Stimulated activated naive CD8-positive, alpha-beta T cell treated with anti-CD3 and anti-CD28 coated beads, Interleukin-15, Interleukin-2, amounts not matched to agents 100 ng/mL and 50 ng/mL, for 24 hours (primary cell): Measurements from ENCODE around the gene TNIP3.
A peak's percentile ranks its signal among the peaks of the same experiment; 100 is the strongest.
"Not testable (repeated sequence)": the region's sequence is repeated elsewhere in the genome, so short reads cannot be mapped to it uniquely, and the experiment has no call there.

ENCODE experiments used
- H3K27ac Mint-ChIP-seq: one replicate; pipeline ENCODE4 v1.8.0; 2021; ENCODE audit warnings: mild to moderate bottlenecking, mixed read lengths
- H3K27me3 Mint-ChIP-seq: one replicate; pipeline ENCODE4 v1.8.0; 2021; ENCODE audit warnings: mixed read lengths
- H3K36me3 Mint-ChIP-seq: one replicate; pipeline ENCODE4 v1.8.0; 2021; ENCODE audit warnings: low read depth, mixed read lengths
- H3K4me1 Mint-ChIP-seq: one replicate; pipeline ENCODE4 v1.8.0; 2021; ENCODE audit warnings: low read depth, mixed read lengths
- H3K4me3 Mint-ChIP-seq: one replicate; pipeline ENCODE4 v1.8.0; 2021; ENCODE audit warnings: mild to moderate bottlenecking, mixed read lengths
- H3K9me3 Mint-ChIP-seq: one replicate; pipeline ENCODE4 v1.8.0; 2021; ENCODE audit warnings: mixed read lengths

The TNIP3 gene

DNA sequence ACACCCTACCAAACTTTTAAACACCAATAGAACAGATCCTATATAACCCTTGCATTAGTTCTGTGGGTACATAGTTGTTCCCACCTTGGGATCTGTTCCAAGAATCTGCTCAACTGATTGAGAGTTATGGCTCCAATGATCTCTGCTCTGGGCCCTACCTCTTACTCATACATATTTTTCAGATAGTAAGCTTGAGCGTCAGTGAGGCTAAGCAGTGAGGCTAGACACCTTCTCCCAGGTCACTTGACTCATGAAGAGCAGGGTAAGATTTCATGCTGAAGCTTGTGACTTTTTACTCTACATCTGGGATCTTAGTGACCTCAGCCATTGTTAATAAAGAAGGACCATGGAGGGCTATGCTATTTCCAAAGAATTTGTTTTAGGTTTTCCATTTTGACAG, 23.1 kb upstream of the TNIP3 start:
- no peaks in the 10 kb centered on the region for H3K27me3 Mint-ChIP-seq
- H3K27ac Mint-ChIP-seq = no peak overlapping the region
- no peaks in the 10 kb centered on the region for H3K9me3 Mint-ChIP-seq
- peaks cover 58% of the 10 kb centered on the region for H3K4me1 Mint-ChIP-seq
- H3K36me3 Mint-ChIP-seq = peaks cover 4% of the 10 kb centered on the region
- H3K4me3 Mint-ChIP-seq = no peak overlapping the region

DNA sequence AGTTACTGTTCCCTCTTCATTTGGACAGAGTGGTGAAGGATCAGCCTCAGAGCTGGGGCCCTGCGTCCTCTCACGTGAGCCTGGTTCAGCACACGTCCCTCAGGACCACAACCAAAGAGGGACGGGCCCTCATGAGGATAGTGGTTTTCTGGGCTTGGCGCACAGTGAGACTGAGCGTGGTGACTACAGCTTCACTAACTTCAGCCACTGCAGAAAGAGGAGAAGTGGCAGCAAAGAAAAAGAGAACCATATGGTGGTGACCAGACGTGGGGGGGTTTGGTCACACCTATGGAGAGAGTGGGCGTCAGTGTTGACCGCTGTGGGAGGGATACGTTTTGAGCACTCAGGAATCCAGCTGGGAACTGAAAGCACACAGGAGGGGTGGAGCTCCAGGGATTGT, 21.8 kb upstream of the TNIP3 start:
- Mint-ChIP-seq H3K27me3 (no peaks in the 10 kb centered on the region), H3K4me1 (peaks cover 60% of the 10 kb centered on the region), H3K9me3 (no peaks in the 10 kb centered on the region), H3K36me3 (peaks cover 4% of the 10 kb centered on the region), H3K27ac (no peak overlapping the region), H3K4me3 (no peak overlapping the region)

DNA sequence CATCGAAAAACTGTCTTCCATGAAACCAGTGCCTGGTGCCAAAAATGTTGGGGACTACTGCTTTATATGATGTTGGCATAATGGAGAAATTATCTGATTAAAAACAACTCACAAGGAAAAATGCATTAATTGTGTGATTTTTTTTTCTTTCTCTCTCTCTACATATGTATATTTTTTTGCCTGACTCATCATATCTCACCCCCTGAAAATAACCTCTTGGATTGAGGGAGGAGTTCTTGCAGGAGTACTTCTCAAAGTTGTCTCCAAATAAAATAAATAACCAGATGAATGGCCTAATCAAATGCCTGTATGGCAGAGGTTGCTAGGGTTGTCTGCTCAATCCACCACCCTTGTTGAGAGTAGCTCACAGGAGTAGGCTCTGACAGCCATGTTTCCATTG, 19.9 kb upstream of the TNIP3 start:
- Mint-ChIP-seq H3K4me1 (peaks cover 59% of the 10 kb centered on the region), H3K9me3 (peaks cover 7% of the 10 kb centered on the region), H3K4me3 (no peak overlapping the region), H3K27ac (no peak overlapping the region), H3K27me3 (no peaks in the 10 kb centered on the region), H3K36me3 (peaks cover 9% of the 10 kb centered on the region)

DNA sequence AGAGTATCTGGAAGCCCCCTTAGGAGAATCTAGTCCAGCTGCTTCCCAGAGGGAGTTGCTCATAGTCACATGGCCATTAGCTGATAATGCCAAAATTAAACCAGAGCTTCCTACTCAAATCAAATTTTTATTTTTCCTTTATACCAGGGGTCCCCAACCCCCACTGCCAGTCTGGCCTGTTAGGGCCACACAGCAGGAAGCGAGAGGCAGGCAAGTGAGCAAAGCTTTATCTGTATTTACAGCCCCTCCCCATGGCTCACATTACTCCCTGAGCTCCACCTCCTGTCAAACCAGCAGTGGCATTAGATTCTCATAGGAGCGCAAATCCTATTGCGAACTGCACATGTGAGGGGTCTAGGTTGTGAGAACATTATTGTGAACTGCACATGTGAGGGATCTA, 19.2 kb upstream of the TNIP3 start:
- H3K4me3 Mint-ChIP-seq = no peak overlapping the region
- H3K36me3 Mint-ChIP-seq = peaks cover 13% of the 10 kb centered on the region
- no peak overlapping the region for H3K27ac Mint-ChIP-seq
- H3K27me3 Mint-ChIP-seq = no peaks in the 10 kb centered on the region
- peaks cover 59% of the 10 kb centered on the region for H3K4me1 Mint-ChIP-seq
- peaks cover 7% of the 10 kb centered on the region for H3K9me3 Mint-ChIP-seq

DNA sequence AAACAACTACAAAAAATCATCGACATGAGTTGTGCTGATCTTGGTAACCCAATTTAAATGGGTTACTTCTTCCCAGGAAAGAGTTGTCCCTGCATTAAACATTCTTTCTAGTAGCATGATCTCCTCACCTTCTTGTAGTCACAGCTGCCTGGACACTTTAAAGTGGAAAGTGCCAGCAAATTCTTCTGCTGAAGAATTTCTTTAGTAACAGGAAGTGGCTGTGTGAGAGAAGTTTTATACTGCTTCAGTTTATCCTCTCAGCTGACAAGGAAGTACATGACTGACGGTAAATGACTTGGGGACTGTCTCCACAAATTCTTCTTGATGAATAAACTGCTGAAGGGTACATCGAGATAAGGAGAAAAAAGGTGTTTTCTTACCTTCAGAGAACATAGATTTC, 18.2 kb upstream of the TNIP3 start:
- Mint-ChIP-seq H3K4me3 (peak overlapping the region; percentile 71), H3K9me3 (peaks cover 7% of the 10 kb centered on the region), H3K36me3 (peaks cover 13% of the 10 kb centered on the region), H3K27ac (peak overlapping the region; percentile 90), H3K4me1 (peaks cover 66% of the 10 kb centered on the region), H3K27me3 (no peaks in the 10 kb centered on the region)

DNA sequence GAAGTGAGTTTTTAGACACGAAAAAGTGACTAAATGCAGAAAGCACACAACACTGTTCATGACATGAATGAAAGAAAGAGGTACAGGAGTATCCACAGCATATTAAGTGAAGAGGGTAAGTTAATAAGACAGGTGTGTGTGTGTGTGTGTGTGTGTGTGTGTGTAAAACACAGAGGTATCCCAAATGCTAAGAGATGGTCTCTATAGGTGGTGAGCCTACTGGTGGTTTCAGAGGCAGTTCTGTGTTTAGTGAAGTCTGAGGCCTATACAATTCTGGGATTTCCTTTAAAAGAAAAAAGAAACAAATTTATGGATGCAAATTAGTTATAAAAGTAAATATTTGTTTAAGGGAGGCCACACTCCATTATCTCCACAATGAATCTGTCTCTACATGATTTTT, 17.4 kb upstream of the TNIP3 start:
- H3K4me1 Mint-ChIP-seq = peaks cover 74% of the 10 kb centered on the region
- H3K4me3 Mint-ChIP-seq = peak overlapping the region; percentile 71
- H3K36me3 Mint-ChIP-seq = peaks cover 13% of the 10 kb centered on the region

DNA sequence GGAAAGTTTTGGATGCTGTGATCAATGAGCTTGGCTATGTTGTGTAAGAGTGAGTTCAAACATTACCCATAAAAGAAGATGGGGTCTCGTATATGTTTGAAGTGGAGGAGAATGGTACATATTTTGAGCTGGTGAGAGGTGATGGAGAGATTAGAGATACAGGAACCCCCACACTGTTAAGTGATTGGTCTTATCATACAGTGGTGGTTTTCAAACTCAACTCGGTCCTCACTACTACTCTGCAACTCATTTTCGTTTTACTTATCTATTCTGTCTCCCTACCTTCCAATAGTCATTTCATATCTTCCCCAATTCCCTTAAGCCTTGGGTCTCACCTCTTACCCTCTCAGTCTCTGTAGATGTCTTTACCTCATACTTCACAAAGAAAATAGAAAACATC, 16.4 kb upstream of the TNIP3 start:
- Mint-ChIP-seq H3K4me3 (peak overlapping the region; percentile 71), H3K4me1 (peaks cover 75% of the 10 kb centered on the region), H3K27me3 (no peaks in the 10 kb centered on the region), H3K27ac (peak overlapping the region; percentile 90), H3K36me3 (peaks cover 13% of the 10 kb centered on the region), H3K9me3 (peaks cover 7% of the 10 kb centered on the region)

More for the DNA sequence above, 17.4 kb upstream of the TNIP3 start:
- Mint-ChIP-seq H3K27me3 (no peaks in the 10 kb centered on the region), H3K27ac (peak overlapping the region; percentile 90), H3K9me3 (peaks cover 7% of the 10 kb centered on the region)

DNA sequence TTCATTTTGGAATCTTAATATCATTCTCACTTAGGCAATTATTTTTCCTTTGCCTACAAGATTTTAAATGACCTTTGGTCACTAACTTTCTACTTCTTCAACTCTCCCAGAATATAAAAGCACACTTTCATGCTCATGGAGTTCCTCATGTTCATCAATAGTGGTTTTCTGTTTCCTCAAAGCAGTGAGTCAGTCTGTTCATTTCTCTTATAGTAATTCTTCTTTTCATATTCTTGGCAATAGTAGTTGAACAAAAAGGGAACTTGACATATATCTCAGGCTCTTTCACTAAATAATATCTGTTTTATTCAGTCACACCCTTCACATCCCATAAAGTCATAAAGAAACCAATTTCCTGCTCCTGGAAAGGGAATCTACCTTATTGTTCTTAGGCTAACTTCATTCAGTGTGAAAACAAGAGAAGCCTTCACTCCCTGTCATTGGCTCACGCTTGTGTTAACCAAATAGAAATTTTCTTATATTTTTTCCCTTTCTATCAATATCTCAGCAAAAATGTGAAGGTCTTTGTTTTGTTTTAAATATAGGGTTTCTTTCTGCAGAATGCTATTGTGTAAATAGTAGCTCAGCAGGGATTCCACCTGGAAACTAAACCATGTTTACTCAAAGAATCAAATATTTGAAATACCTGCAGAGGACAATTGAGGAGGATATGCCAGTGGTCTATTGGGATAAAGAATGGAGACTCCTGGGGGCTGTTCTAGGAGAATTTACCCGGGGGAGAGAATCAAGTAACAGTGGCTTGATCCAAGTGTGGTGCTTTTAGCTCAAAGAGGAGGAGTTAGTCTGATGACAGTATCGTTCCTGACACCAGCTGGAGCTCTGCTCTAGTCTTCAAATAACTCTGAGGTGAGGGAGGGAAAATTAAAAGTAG, 13.4 kb upstream of the TNIP3 start:
- no peaks in the 10 kb centered on the region for H3K27me3 Mint-ChIP-seq
- H3K36me3 Mint-ChIP-seq = peaks cover 9% of the 10 kb centered on the region
- no peak overlapping the region for H3K27ac Mint-ChIP-seq
- H3K9me3 Mint-ChIP-seq = peaks cover 7% of the 10 kb centered on the region
- no peak overlapping the region for H3K4me3 Mint-ChIP-seq
- peaks cover 74% of the 10 kb centered on the region for H3K4me1 Mint-ChIP-seq

DNA sequence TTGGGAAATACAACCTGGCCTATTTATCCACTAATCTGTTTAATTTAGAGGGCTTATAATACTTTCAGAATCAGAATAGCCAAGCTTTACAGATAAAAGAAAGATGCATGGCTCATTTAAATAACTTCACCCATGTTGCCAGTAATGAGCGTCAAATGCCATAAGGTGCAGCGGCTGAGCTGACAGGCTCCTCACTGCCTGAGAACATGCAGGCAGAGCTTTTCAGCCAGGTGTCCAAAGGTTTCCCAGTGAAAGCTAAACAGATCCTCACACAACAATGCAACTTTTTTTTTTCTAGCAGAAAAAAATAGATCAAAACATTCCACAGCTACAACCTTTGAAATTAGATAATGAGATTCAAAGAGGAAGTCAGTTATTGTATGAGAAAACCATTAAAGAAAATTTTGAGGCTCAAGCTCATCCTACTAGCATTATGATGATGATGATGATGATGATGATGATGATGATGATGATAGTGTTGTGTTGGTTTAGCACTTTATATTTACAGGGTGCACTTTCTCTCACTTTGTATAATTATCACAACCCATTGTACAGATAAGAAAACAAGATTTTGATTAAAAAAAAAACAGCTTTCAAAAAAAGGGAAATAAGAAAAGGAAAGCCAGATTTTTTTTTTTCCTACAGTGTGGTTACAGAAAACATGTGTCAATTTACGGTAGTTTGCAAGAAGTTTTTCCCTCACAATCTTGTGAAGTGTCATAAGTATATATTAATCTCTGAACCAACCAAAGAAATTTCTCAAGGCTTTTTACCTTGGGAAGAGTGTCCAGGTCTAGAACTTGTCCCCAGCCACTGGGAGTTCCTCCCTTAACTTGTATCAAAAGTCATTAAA, 12.2 kb upstream of the TNIP3 start:
- Mint-ChIP-seq H3K27me3 (no peaks in the 10 kb centered on the region), H3K4me3 (no peak overlapping the region), H3K9me3 (peaks cover 7% of the 10 kb centered on the region), H3K36me3 (peaks cover 9% of the 10 kb centered on the region), H3K4me1 (peaks cover 68% of the 10 kb centered on the region), H3K27ac (no peak overlapping the region)

DNA sequence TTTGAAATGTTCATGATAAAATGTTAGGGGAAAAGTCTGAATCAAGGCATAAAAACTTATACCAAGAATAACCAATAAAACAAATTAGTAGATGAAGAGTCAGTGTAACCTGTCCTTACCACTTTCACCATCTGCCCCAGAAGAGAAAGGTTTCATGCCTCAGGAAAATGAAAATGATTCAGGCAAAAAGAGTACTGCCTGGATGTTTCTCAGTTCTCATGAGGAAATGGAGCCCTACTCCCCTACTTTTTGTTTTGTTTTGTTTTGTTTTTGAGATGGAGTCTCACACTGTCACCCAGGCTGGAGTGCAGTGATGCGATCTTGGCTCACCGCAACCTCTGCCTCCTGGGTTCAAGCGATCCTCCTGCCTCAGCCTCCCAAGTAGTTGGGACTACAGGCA, 7.4 kb upstream of the TNIP3 start:
- not testable (repeated sequence) for H3K36me3 Mint-ChIP-seq, H3K27ac Mint-ChIP-seq, H3K4me3 Mint-ChIP-seq, H3K9me3 Mint-ChIP-seq, H3K27me3 Mint-ChIP-seq
- H3K4me1 Mint-ChIP-seq = peaks cover 45% of the 10 kb centered on the region

DNA sequence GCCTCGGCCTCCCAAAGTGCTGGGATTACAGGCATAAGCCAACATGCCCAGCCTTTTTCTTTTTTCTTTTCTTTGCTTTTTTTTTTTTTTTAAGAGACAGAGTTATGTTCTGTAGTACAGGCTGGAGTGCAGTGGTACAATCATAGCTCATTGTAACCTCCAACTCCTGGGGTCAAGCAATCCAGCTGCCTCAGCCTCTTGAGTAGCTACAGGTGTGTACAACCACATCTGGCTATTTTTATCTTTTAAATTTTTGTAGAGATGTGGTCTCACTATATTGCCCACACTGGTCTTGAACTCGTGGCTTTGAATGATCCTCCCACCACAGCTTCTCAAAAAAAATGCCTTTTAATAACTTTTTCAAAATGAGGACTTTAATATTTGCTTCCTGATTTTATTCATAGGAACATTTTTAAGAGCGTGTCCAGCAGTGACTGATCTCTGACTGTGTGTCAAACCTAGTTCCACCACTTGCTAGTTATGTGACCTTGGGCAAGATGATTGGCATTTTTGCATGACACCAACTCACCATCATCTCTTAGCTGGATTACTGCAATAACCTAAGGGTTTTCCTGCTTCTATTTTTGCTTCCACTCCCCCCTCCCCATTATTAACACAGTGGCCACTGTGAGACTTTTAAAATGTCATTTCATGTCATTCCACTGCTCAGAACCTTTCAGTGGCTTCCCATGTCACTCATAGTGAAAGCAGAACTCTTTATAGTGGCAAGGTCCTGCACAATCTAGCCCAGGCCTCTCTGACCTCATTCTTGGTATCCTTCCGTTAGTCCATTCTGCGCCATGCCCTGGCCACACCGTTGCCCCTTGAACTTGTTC, 4.5 kb upstream of the TNIP3 start:
- Mint-ChIP-seq H3K36me3 (no peaks in the 10 kb centered on the region), H3K4me3 (no peak overlapping the region), H3K27ac (peak overlapping the region; percentile 0), H3K9me3 (no peaks in the 10 kb centered on the region), H3K27me3 (no peaks in the 10 kb centered on the region), H3K4me1 (peaks cover 58% of the 10 kb centered on the region)

DNA sequence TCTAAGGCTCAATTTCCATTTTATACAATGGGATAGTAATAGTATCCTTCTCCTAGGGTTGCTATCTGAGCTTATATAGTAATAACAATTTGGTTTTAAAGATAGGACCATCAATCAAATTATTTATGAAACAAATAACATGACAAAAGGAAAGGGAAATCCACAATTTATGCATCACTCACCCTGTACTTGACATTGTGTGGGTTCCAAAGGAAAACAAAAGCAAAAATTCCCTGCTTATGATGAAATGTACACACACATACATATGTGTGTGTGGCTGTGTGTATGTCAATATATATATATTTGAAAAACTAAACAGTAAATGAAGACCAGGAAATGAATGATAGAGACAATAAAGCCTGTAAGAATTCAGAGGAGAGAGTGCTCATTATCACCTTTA, 2.9 kb upstream of the TNIP3 start:
- Mint-ChIP-seq H3K4me3 (no peak overlapping the region), H3K4me1 (peaks cover 52% of the 10 kb centered on the region), H3K27ac (no peak overlapping the region), H3K9me3 (no peaks in the 10 kb centered on the region), H3K27me3 (no peaks in the 10 kb centered on the region), H3K36me3 (no peaks in the 10 kb centered on the region)

DNA sequence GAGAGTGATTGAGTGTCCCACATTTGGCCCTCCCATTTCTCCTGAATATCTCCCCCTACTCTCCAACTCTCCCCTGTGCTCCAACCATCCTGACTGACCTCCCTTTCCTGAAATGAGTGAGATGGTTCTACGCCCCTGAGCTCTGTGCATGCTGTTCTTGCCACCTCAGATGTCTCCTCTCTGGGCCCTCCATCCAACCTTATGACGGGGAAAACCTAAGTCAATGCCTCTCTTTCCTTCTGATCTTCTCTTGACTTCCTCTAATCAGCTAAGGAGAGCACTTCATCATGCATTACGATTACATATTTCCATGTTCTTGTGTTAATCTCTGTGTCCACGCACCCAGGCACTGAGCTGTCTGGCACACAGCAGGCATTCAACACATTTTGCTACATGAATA, 1.1 kb upstream of the TNIP3 start:
- Mint-ChIP-seq H3K36me3 (no peaks in the 10 kb centered on the region), H3K4me1 (peaks cover 50% of the 10 kb centered on the region), H3K4me3 (no peak overlapping the region)

DNA sequence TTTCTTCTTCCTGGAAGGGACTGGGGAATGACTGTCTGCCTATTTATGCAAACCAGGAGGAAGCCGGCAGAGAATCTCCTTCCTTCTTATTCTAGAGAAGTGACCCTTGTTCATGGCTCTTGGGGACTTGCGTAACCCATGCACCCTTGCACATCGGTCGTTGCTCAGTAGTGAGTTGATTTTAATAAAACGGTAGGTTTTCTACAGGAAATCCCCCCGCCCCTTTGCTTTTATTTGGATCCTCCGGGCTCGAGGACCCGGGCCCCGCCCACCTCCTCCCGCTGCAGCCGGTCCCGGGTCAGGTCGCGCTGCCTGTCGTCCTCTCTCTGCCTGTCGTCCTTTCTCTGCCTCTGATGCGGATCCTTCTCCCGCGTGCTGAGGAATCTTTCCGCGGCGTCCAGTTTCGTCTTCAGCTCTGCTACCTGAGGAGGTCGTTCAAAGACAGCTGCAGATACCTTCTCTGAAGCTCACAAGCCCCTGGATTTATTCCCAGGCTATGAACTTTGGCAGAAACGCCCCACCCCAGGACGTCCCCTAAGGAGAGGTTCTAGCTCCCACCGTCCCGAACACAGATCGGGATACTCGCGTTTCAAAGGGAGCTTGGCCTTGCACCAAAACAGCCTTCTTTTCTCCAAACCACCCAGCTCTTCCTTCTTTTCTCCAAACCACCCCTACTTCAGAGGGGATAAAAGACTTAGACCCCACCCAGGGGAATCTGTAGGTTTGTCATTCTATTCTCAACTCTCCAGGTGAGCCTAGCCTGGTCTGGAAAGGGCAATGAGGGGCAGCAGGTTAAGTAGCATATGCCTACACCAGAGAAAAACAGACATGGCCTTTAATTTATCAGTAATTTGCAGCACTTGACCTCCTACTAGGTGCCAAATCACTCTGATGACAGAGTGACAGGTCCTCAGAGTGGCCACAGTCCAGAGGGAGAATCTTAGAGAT, 7.0 kb downstream of the TNIP3 start:
- H3K4me1 Mint-ChIP-seq = peaks cover 51% of the 10 kb centered on the region
- peak overlapping the region; percentile 84 for H3K4me3 Mint-ChIP-seq
- no peaks in the 10 kb centered on the region for H3K9me3 Mint-ChIP-seq
- H3K27me3 Mint-ChIP-seq = peaks cover 6% of the 10 kb centered on the region
- no peak overlapping the region for H3K27ac Mint-ChIP-seq
- peaks cover under 1% of the 10 kb centered on the region for H3K36me3 Mint-ChIP-seq

More for the DNA sequence above, 1.1 kb upstream of the TNIP3 start:
- Mint-ChIP-seq H3K9me3 (no peaks in the 10 kb centered on the region), H3K27me3 (no peaks in the 10 kb centered on the region), H3K27ac (no peak overlapping the region)
